Mesenchymal stem cell (in vitro differentiated cells and primary cell): Measurements from ENCODE around the gene SLC25A38.
A peak's percentile ranks its signal among the peaks of the same experiment; 100 is the strongest.

ENCODE experiments used
- DNase-seq: peaks from one replicate; pipeline ENCODE4 v3.0.0-alpha.2; 2013
- H2AFZ ChIP-seq: one replicate; pipeline ENCODE4 v1.6.1; 2013; ENCODE audit warnings: low read depth, mild to moderate bottlenecking, control low read depth, inconsistent platforms, low read length, moderate library complexity
- H2AK5ac ChIP-seq: 2 replicates; pipeline ENCODE4 v1.6.1; 2013; ENCODE audit warnings: low read length, moderate library complexity, mild to moderate bottlenecking, inconsistent platforms; ENCODE audit not compliant: severe bottlenecking
- H2BK120ac ChIP-seq: one replicate; pipeline ENCODE4 v1.6.1; 2013; ENCODE audit warnings: low read depth, mild to moderate bottlenecking, inconsistent platforms, low read length, moderate library complexity
- H2BK12ac ChIP-seq, 2 experiments: one replicate each; pipeline ENCODE4 v1.6.1; 2013; ENCODE audit warnings: inconsistent platforms in 2 of 2, low read length in 2 of 2, mild to moderate bottlenecking in 2 of 2, moderate library complexity in 2 of 2, control low read depth in 1 of 2
- H2BK15ac ChIP-seq: one replicate; pipeline ENCODE4 v1.6.1; 2013; ENCODE audit warnings: mild to moderate bottlenecking, low read depth, inconsistent platforms; ENCODE audit not compliant: poor library complexity, severe bottlenecking
- H2BK5ac ChIP-seq: 2 replicates; pipeline ENCODE4 v1.6.1; 2013; ENCODE audit warnings: low read depth, mild to moderate bottlenecking, low read length, control low read depth, inconsistent platforms; ENCODE audit not compliant: poor library complexity, severe bottlenecking
- H3K14ac ChIP-seq, 2 experiments: one replicate each; pipeline ENCODE4 v1.6.1; 2013; ENCODE audit warnings: inconsistent platforms in 2 of 2, low read length in 2 of 2, control low read depth in 1 of 2, mild to moderate bottlenecking in 1 of 2, moderate library complexity in 1 of 2
- H3K18ac ChIP-seq, 2 experiments: one replicate each; pipeline ENCODE4 v1.6.1; 2013; ENCODE audit warnings: inconsistent platforms in 2 of 2, low read length in 2 of 2, control low read depth in 1 of 2, low read depth in 1 of 2, mild to moderate bottlenecking in 1 of 2
- H3K23ac ChIP-seq, 2 experiments: one replicate each; pipeline ENCODE4 v1.6.1; 2013; ENCODE audit warnings: inconsistent platforms in 2 of 2, low read length in 2 of 2, mild to moderate bottlenecking in 2 of 2, moderate library complexity in 2 of 2, control low read depth in 1 of 2
- H3K27ac ChIP-seq: 2 replicates; pipeline ENCODE4 v1.5.1; 2013; ENCODE audit warnings: mild to moderate bottlenecking, moderate library complexity, low read length, control low read depth, inconsistent platforms; ENCODE audit not compliant: poor library complexity, severe bottlenecking
- H3K27me3 ChIP-seq, 2 experiments: 2 replicates each; pipeline versions ENCODE4 v1.6.1 to v1.7.0; 2013; ENCODE audit warnings: low read length in 2 of 2, mild to moderate bottlenecking in 2 of 2, moderate library complexity in 2 of 2, control low read depth in 1 of 2, inconsistent platforms in 1 of 2; ENCODE audit not compliant: control insufficient read depth in 1 of 2, insufficient read depth in 1 of 2
- H3K36me3 ChIP-seq, 2 experiments: 2 replicates each; pipeline versions ENCODE4 v1.6.1 to v1.7.0; 2013; ENCODE audit warnings: low read length in 2 of 2, control low read depth in 1 of 2, inconsistent platforms in 1 of 2, low read depth in 1 of 2, mild to moderate bottlenecking in 1 of 2; ENCODE audit not compliant: insufficient read depth in 2 of 2, control insufficient read depth in 1 of 2
- H3K4ac ChIP-seq, 2 experiments: one replicate each; pipeline ENCODE4 v1.6.1; 2013; ENCODE audit warnings: inconsistent platforms in 2 of 2, low read length in 2 of 2, mild to moderate bottlenecking in 2 of 2, moderate library complexity in 2 of 2, control low read depth in 1 of 2, low read depth in 1 of 2
- H3K4me1 ChIP-seq: 2 replicates; pipeline ENCODE4 v1.6.1; 2013; ENCODE audit warnings: low read depth, low read length, control low read depth; ENCODE audit not compliant: control insufficient read depth, insufficient read depth
- H3K4me2 ChIP-seq: 2 replicates; pipeline ENCODE4 v1.6.1; 2013; ENCODE audit warnings: low read length, mild to moderate bottlenecking, inconsistent platforms; ENCODE audit not compliant: poor library complexity, severe bottlenecking
- H3K4me3 ChIP-seq, 2 experiments: 2 replicates each; pipeline versions ENCODE4 v1.5.1 to v1.7.0; 2013; ENCODE audit warnings: low read length in 2 of 2, mild to moderate bottlenecking in 2 of 2, control low read depth in 1 of 2, low read depth in 1 of 2; ENCODE audit not compliant: insufficient read depth in 1 of 2
- H3K79me1 ChIP-seq: replicated peaks from 2 replicates; pipeline ENCODE4 v1.6.1; 2013; ENCODE audit warnings: mild to moderate bottlenecking, control low read depth, low read length, inconsistent platforms; ENCODE audit not compliant: poor library complexity, severe bottlenecking
- H3K9ac ChIP-seq: 2 replicates; pipeline ENCODE4 v1.7.0; 2013; ENCODE audit warnings: mild to moderate bottlenecking, low read length, moderate library complexity
- H3K9me3 ChIP-seq: 2 replicates; pipeline ENCODE4 v1.7.0; 2013; ENCODE audit warnings: mild to moderate bottlenecking, low read length; ENCODE audit not compliant: control insufficient read depth
- H4K8ac ChIP-seq: one replicate; pipeline ENCODE4 v1.6.1; 2013; ENCODE audit warnings: inconsistent platforms, mild to moderate bottlenecking, low read length, moderate library complexity
- H4K91ac ChIP-seq: one replicate; pipeline ENCODE4 v1.6.1; 2013; ENCODE audit warnings: mild to moderate bottlenecking, low read length, inconsistent platforms
- WGBS: methylation state at CpG from one replicate; pipeline ENCODE4 v1.1.7; 2013; ENCODE audit warnings: mixed read lengths; 5-methylcytosine and 5-hydroxymethylcytosine counted together

The SLC25A38 gene

GRCh38 chr3:39426312-39426711, 43.1 kb downstream of the SLC25A38 start:
- H4K8ac ChIP-seq = no peak overlapping the region
- H3K27ac ChIP-seq = no peak overlapping the region
- H3K18ac ChIP-seq = no peak overlapping the region
- no peak overlapping the region for H3K4me3 ChIP-seq
- H3K9me3 ChIP-seq = no peaks in the 10 kb centered on the region
- H3K79me1 ChIP-seq = no peaks in the 10 kb centered on the region
- H2BK15ac ChIP-seq = no peak overlapping the region
- H3K23ac ChIP-seq = no peak overlapping the region
- H2AK5ac ChIP-seq = no peak overlapping the region
- H3K27me3 ChIP-seq = no peaks in the 10 kb centered on the region
- H3K4me2 ChIP-seq = no peak overlapping the region
- H2AFZ ChIP-seq = no peak overlapping the region
- no peak overlapping the region for H2BK5ac ChIP-seq
- H4K91ac ChIP-seq = no peak overlapping the region
- H3K36me3 ChIP-seq = no peaks in the 10 kb centered on the region
- H3K14ac ChIP-seq = no peak overlapping the region
- H3K9ac ChIP-seq = no peak overlapping the region
- H2BK120ac ChIP-seq = no peak overlapping the region
- no peak overlapping the region for H3K4ac ChIP-seq
- DNase-seq = no peak
- WGBS = 88% methylated on average over 1 of the region's 1 CpG
- no peak overlapping the region for H2BK12ac ChIP-seq
- peaks cover 10% of the 10 kb centered on the region for H3K4me1 ChIP-seq

GRCh38 chr3:39427506-39427905, 44.3 kb downstream of the SLC25A38 start:
- Histone ChIP-seq H2BK120ac (no peak overlapping the region), H3K4me3 (no peak overlapping the region), H2AFZ (no peak overlapping the region), H3K18ac (no peak overlapping the region), H2BK12ac (no peak overlapping the region), H4K91ac (no peak overlapping the region), H3K36me3 (no peaks in the 10 kb centered on the region), H2BK5ac (no peak overlapping the region), H3K9me3 (no peaks in the 10 kb centered on the region), H3K23ac (no peak overlapping the region), H3K14ac (no peak overlapping the region), H2BK15ac (no peak overlapping the region), H4K8ac (no peak overlapping the region), H3K4ac (no peak overlapping the region), H3K79me1 (no peaks in the 10 kb centered on the region), H3K9ac (no peak overlapping the region), H3K27ac (no peak overlapping the region), H3K4me2 (no peak overlapping the region), H3K4me1 (peaks cover 10% of the 10 kb centered on the region), H2AK5ac (no peak overlapping the region), H3K27me3 (no peaks in the 10 kb centered on the region)
- no CpG with 5 or more reads among the region's 1 CpG for WGBS
- peak; percentile 40 for DNase-seq

- no peak overlapping the region for H4K8ac ChIP-seq
- H2BK120ac ChIP-seq = no peak overlapping the region
- no peak overlapping the region for H2BK15ac ChIP-seq
- no peak overlapping the region for H2AK5ac ChIP-seq
- H3K27ac ChIP-seq = no peak overlapping the region
- H2AFZ ChIP-seq = no peak overlapping the region
- no peak overlapping the region for H3K4me3 ChIP-seq
- H4K91ac ChIP-seq = no peak overlapping the region
- H3K27me3 ChIP-seq = no peaks in the 10 kb centered on the region
- no peak overlapping the region for H2BK5ac ChIP-seq
- no peak for DNase-seq
- H2BK12ac ChIP-seq = no peak overlapping the region
- H3K79me1 ChIP-seq = no peaks in the 10 kb centered on the region
- peaks cover 14% of the 10 kb centered on the region for H3K4me1 ChIP-seq
- H3K9me3 ChIP-seq = no peaks in the 10 kb centered on the region
- H3K4ac ChIP-seq = no peak overlapping the region
- H3K18ac ChIP-seq = no peak overlapping the region
- no peak overlapping the region for H3K14ac ChIP-seq
- H3K4me2 ChIP-seq = no peak overlapping the region
- no peak overlapping the region for H3K9ac ChIP-seq
- H3K23ac ChIP-seq = no peak overlapping the region
- 91% methylated on average over 22 of the region's 22 CpGs for WGBS
- H3K36me3 ChIP-seq = no peaks in the 10 kb centered on the region
These were observed 45.6 kb downstream of the SLC25A38 start for GRCh38 chr3:39428745-39429201.

DNA sequence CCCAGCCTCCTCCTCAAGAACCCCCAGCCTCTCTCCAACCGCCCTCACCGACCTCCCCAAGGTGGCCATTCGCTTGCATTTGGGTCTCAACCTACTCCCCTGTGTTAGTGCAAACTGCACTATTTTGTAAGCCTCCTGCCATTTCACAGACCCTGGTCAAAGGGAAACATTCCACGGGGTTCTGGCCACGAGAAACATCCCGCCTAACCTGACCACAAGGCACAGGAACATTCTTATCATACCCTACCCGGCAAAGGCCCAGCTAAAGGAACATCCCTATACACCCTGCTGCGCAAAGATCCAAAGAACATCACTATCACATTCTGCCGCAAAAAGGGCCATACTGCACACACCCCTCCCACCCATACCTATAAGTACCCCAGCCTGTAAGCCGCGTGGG, 46.3 kb downstream of the SLC25A38 start:
- Histone ChIP-seq H3K27me3 (no peaks in the 10 kb centered on the region), H4K91ac (no peak overlapping the region), H2BK120ac (no peak overlapping the region), H3K36me3 (no peaks in the 10 kb centered on the region), H3K79me1 (peaks cover 1% of the 10 kb centered on the region), H3K23ac (no peak overlapping the region), H2BK5ac (no peak overlapping the region), H3K9me3 (no peaks in the 10 kb centered on the region), H2BK15ac (no peak overlapping the region), H4K8ac (no peak overlapping the region), H3K14ac (no peak overlapping the region), H3K4ac (no peak overlapping the region), H2AK5ac (no peak overlapping the region), H3K27ac (no peak overlapping the region), H3K9ac (no peak overlapping the region), H2AFZ (no peak overlapping the region), H3K4me2 (no peak overlapping the region), H3K4me3 (no peak overlapping the region), H3K18ac (no peak overlapping the region), H2BK12ac (no peak overlapping the region), H3K4me1 (peaks cover 20% of the 10 kb centered on the region)
- no peak for DNase-seq
- WGBS = 89% methylated on average over 11 of the region's 11 CpGs
